ENCODE data around the gene SPDYE1.
"Not testable (repeated sequence)": the region's sequence is repeated elsewhere in the genome, so short reads cannot be mapped to it uniquely, and the experiment has no call there.

Gene SPDYE1

GRCh38 chr7:43997532-43997931 lies at the start of gene SPDYE1:
Gene SPDYE1 (plus strand): TSS chr7:43997897. CDS start chr7:43999950, 2,053 bp downstream.
- H3K4me1 ChIP-seq (ENCODE audit: control insufficient read depth, insufficient read depth, low read length), result not testable (repeated sequence)

GRCh38 chr7:43952028-43952427 lies 45.7 kb upstream of the SPDYE1 start:
- Histone ChIP-seq H3K36me3 (ENCODE audit: control insufficient read depth, insufficient read depth, low read length) (peaks cover 6% of the 10 kb centered on the region), H3K27me3 (ENCODE audit: control insufficient read depth, insufficient read depth, low read length) (no peaks in the 10 kb centered on the region), H3K9me3 (ENCODE audit: control insufficient read depth, low read length) (no peaks in the 10 kb centered on the region), H3K4me3 (ENCODE audit: low read length) (no peak overlapping the region), H3K4me1 (ENCODE audit: control insufficient read depth, insufficient read depth, low read length) (no peaks in the 10 kb centered on the region), H3K9ac (ENCODE audit: low read length) (no peak overlapping the region)

More at GRCh38 chr7:43997532-43997931, at the start of gene SPDYE1:
- H3K27me3 ChIP-seq (ENCODE audit: control insufficient read depth, insufficient read depth, low read length); H3K4me3 ChIP-seq (ENCODE audit: low read length); H3K9me3 ChIP-seq (ENCODE audit: control insufficient read depth, low read length); H3K9ac ChIP-seq (ENCODE audit: low read length); H3K36me3 ChIP-seq (ENCODE audit: control insufficient read depth, insufficient read depth, low read length): not testable (repeated sequence)

GRCh38 chr7:43953071-43953470 lies 44.6 kb upstream of the SPDYE1 start:
- Histone ChIP-seq H3K27me3 (ENCODE audit: control insufficient read depth, insufficient read depth, low read length) (no peaks in the 10 kb centered on the region), H3K36me3 (ENCODE audit: control insufficient read depth, insufficient read depth, low read length) (peaks cover 6% of the 10 kb centered on the region), H3K9ac (ENCODE audit: low read length) (no peak overlapping the region)

GRCh38 chr7:43954524-43955228 lies 43.0 kb upstream of the SPDYE1 start:
- Histone ChIP-seq H3K4me3 (ENCODE audit: low read length) (no peak overlapping the region), H3K36me3 (ENCODE audit: control insufficient read depth, insufficient read depth, low read length) (peaks cover 6% of the 10 kb centered on the region), H3K9me3 (ENCODE audit: control insufficient read depth, low read length) (no peaks in the 10 kb centered on the region), H3K4me1 (ENCODE audit: control insufficient read depth, insufficient read depth, low read length) (no peaks in the 10 kb centered on the region), H3K9ac (ENCODE audit: low read length) (no peak overlapping the region), H3K27me3 (ENCODE audit: control insufficient read depth, insufficient read depth, low read length) (no peaks in the 10 kb centered on the region)

More at GRCh38 chr7:43953071-43953470, 44.6 kb upstream of the SPDYE1 start:
- H3K4me3 ChIP-seq (ENCODE audit: low read length), result no peak overlapping the region
- H3K4me1 ChIP-seq (ENCODE audit: control insufficient read depth, insufficient read depth, low read length), result no peaks in the 10 kb centered on the region
- no peaks in the 10 kb centered on the region for H3K9me3 ChIP-seq (ENCODE audit: control insufficient read depth, low read length)

- Histone ChIP-seq H3K9me3 (ENCODE audit: control insufficient read depth, low read length) (no peaks in the 10 kb centered on the region), H3K4me1 (ENCODE audit: control insufficient read depth, insufficient read depth, low read length) (no peaks in the 10 kb centered on the region), H3K4me3 (ENCODE audit: low read length) (no peak overlapping the region), H3K9ac (ENCODE audit: low read length) (no peak overlapping the region), H3K36me3 (ENCODE audit: control insufficient read depth, insufficient read depth, low read length) (no peaks in the 10 kb centered on the region), H3K27me3 (ENCODE audit: control insufficient read depth, insufficient read depth, low read length) (no peaks in the 10 kb centered on the region)
Observed at GRCh38 chr7:43956027-43956426, 41.7 kb upstream of the SPDYE1 start.

- Histone ChIP-seq H3K27me3 (ENCODE audit: control insufficient read depth, insufficient read depth, low read length) (no peaks in the 10 kb centered on the region), H3K4me3 (ENCODE audit: low read length) (no peak overlapping the region), H3K36me3 (ENCODE audit: control insufficient read depth, insufficient read depth, low read length) (no peaks in the 10 kb centered on the region), H3K9ac (ENCODE audit: low read length) (no peak overlapping the region), H3K9me3 (ENCODE audit: control insufficient read depth, low read length) (no peaks in the 10 kb centered on the region), H3K4me1 (ENCODE audit: control insufficient read depth, insufficient read depth, low read length) (no peaks in the 10 kb centered on the region)
Observed at GRCh38 chr7:43960933-43961332, 36.8 kb upstream of the SPDYE1 start.

- not testable (repeated sequence) for H3K27me3 ChIP-seq (ENCODE audit: control insufficient read depth, insufficient read depth, low read length); H3K36me3 ChIP-seq (ENCODE audit: control insufficient read depth, insufficient read depth, low read length); H3K9me3 ChIP-seq (ENCODE audit: control insufficient read depth, low read length); H3K4me1 ChIP-seq (ENCODE audit: control insufficient read depth, insufficient read depth, low read length); H3K9ac ChIP-seq (ENCODE audit: low read length); H3K4me3 ChIP-seq (ENCODE audit: low read length)
Observed at GRCh38 chr7:43966392-43966791, 31.3 kb upstream of the SPDYE1 start.

GRCh38 chr7:43968172-43969040 lies 29.3 kb upstream of the SPDYE1 start:
- not testable (repeated sequence) for H3K4me1 ChIP-seq (ENCODE audit: control insufficient read depth, insufficient read depth, low read length); H3K9ac ChIP-seq (ENCODE audit: low read length); H3K4me3 ChIP-seq (ENCODE audit: low read length); H3K36me3 ChIP-seq (ENCODE audit: control insufficient read depth, insufficient read depth, low read length); H3K27me3 ChIP-seq (ENCODE audit: control insufficient read depth, insufficient read depth, low read length); H3K9me3 ChIP-seq (ENCODE audit: control insufficient read depth, low read length)

- not testable (repeated sequence) for H3K9ac ChIP-seq (ENCODE audit: low read length); H3K4me1 ChIP-seq (ENCODE audit: control insufficient read depth, insufficient read depth, low read length); H3K9me3 ChIP-seq (ENCODE audit: control insufficient read depth, low read length); H3K4me3 ChIP-seq (ENCODE audit: low read length); H3K36me3 ChIP-seq (ENCODE audit: control insufficient read depth, insufficient read depth, low read length); H3K27me3 ChIP-seq (ENCODE audit: control insufficient read depth, insufficient read depth, low read length)
Observed at GRCh38 chr7:43969586-43969985, 28.1 kb upstream of the SPDYE1 start.

- not testable (repeated sequence) for H3K9ac ChIP-seq (ENCODE audit: low read length); H3K4me3 ChIP-seq (ENCODE audit: low read length); H3K9me3 ChIP-seq (ENCODE audit: control insufficient read depth, low read length); H3K36me3 ChIP-seq (ENCODE audit: control insufficient read depth, insufficient read depth, low read length); H3K27me3 ChIP-seq (ENCODE audit: control insufficient read depth, insufficient read depth, low read length); H3K4me1 ChIP-seq (ENCODE audit: control insufficient read depth, insufficient read depth, low read length)
Observed at GRCh38 chr7:43970698-43971097, 27.0 kb upstream of the SPDYE1 start.

- not testable (repeated sequence) for H3K4me3 ChIP-seq (ENCODE audit: low read length); H3K9ac ChIP-seq (ENCODE audit: low read length); H3K4me1 ChIP-seq (ENCODE audit: control insufficient read depth, insufficient read depth, low read length); H3K9me3 ChIP-seq (ENCODE audit: control insufficient read depth, low read length); H3K36me3 ChIP-seq (ENCODE audit: control insufficient read depth, insufficient read depth, low read length); H3K27me3 ChIP-seq (ENCODE audit: control insufficient read depth, insufficient read depth, low read length)
Observed at GRCh38 chr7:43974033-43974573, 23.6 kb upstream of the SPDYE1 start.

- not testable (repeated sequence) for H3K4me3 ChIP-seq (ENCODE audit: low read length); H3K27me3 ChIP-seq (ENCODE audit: control insufficient read depth, insufficient read depth, low read length); H3K9me3 ChIP-seq (ENCODE audit: control insufficient read depth, low read length); H3K4me1 ChIP-seq (ENCODE audit: control insufficient read depth, insufficient read depth, low read length); H3K36me3 ChIP-seq (ENCODE audit: control insufficient read depth, insufficient read depth, low read length); H3K9ac ChIP-seq (ENCODE audit: low read length)
Observed at GRCh38 chr7:43974725-43975482, 22.8 kb upstream of the SPDYE1 start.
